Measurements from ENCODE around the gene THRB.

THRB gene

DNA sequence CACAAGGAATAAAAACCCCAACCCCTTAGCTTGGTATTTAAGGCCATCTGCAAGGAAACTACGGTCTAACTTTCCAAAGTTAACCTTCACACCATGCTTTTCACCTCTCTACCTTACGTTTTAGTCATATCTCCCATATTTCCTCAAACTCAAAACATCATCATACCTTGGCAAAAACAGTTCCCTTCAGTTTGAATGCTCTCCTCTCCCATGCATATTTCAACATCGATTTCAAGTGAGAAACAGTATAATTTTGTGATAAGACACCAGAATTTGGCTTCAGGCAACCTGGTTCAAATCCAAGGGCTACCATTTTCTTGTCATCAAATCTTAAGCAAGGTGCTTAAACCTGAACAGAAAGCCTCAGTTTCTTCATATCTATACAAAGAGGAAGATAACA, 108.2 kb downstream of the THRB start:
- H3K4me3 ChIP-seq (replicated peaks; ENCODE audit: low read depth, low read length): no peak overlapping the region
- TF ChIP-seq, protein P1, sequence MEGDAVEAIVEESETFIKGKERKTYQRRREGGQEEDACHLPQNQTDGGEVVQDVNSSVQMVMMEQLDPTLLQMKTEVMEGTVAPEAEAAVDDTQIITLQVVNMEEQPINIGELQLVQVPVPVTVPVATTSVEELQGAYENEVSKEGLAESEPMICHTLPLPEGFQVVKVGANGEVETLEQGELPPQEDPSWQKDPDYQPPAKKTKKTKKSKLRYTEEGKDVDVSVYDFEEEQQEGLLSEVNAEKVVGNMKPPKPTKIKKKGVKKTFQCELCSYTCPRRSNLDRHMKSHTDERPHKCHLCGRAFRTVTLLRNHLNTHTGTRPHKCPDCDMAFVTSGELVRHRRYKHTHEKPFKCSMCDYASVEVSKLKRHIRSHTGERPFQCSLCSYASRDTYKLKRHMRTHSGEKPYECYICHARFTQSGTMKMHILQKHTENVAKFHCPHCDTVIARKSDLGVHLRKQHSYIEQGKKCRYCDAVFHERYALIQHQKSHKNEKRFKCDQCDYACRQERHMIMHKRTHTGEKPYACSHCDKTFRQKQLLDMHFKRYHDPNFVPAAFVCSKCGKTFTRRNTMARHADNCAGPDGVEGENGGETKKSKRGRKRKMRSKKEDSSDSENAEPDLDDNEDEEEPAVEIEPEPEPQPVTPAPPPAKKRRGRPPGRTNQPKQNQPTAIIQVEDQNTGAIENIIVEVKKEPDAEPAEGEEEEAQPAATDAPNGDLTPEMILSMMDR (IDR thresholded peaks at IDR 0.05; ENCODE audit: low read length, missing control alignments): no peak
- no peak for DNase-seq (ENCODE audit: low read depth)

DNA sequence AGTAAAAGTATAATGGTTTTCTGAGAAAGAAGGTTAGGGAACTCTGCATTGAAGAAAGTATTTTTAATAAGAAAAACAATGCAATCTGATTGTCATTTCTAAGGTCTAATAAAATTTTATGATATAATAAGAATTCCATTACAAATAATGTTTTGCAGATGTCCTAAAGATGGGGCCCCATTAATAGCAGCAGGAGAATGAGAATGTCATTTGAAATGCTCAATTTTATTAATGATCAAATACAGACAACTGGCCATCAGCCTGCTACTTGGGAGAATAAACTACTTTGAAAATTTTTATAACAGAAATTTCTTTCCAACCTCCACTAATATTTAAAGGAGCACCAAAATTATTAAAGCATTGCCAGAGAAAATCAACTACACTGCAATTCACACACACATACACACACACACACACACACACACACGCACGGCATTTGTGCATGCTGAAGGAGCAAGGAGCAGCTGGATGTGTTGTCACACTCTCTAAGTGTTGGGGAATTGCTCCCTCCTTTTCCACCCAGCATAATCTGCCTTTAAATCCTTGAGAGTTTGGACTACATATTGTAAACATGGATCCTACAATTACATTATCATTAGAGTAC, 109.5 kb downstream of the THRB start:
- TF ChIP-seq, protein P1 (IDR thresholded peaks at IDR 0.05; ENCODE audit: low read length, missing control alignments): no peak
- DNase-seq (ENCODE audit: low read depth): no peak
- no peak overlapping the region for H3K4me3 ChIP-seq (replicated peaks; ENCODE audit: low read depth, low read length)

DNA sequence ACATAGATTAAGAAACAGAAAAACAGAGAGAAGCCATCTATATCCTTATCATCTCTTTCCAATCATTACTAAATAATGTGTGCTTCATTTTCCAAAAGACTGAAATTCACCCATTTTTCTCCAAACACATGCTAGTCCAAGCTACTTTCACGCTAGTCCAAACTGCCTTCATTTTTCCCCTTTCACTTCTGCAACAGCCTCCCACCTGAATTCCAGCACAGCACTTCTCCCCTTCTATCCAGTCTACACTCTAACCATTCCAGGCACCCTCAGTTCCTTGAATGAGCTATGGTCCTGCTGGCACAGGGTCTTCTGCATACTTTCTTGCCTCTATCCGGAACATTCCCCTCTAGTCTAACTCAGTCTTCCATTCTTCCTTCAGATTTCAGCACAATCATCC, 112.0 kb downstream of the THRB start:
- H3K4me3 ChIP-seq (replicated peaks; ENCODE audit: low read depth, low read length): no peak overlapping the region
- no peak for DNase-seq (ENCODE audit: low read depth)
- TF ChIP-seq, protein P1 (IDR thresholded peaks at IDR 0.05; ENCODE audit: low read length, missing control alignments): no peak

DNA sequence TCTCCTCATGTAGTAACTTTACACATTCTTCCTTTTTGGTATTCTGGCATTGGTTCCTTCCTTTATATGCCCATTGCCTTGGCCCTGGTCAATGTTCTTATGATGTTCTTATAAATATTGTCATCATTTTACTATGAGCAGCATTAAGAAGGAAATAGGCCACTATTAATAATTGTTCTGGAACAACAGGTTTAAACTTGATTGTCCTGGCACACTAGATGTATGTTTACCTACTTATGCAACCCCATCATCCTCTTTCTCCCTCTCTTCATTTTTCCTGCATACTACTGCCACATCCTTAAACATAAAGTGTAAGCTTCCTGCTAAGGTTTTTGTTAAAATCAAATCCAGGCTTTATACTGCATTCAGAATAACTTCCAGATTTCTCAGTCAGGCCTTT, 114.7 kb downstream of the THRB start:
- TF ChIP-seq, protein P1 (IDR thresholded peaks at IDR 0.05; ENCODE audit: low read length, missing control alignments): no peak
- no peak overlapping the region for H3K4me3 ChIP-seq (replicated peaks; ENCODE audit: low read depth, low read length)
- no peak for DNase-seq (ENCODE audit: low read depth)

DNA sequence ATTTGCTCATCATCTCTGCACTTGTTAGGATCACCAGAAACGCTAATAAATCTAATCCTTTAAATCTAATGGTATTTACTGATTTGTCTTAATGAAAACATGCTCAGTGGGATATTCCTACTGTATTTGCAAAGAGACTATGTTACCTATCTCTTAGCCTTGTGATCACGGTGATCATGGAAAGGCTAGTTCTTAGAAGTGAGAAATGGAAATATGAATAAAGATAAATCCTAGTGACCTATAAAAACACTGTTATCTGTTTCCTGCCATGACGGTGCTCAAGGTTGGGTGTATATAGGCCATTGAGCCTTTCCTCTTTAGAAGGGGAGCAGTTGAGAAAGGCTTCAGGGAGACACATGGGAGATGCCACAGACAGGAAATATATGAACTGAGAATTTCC, 116.3 kb downstream of the THRB start:
- TF ChIP-seq, protein P1 (IDR thresholded peaks at IDR 0.05; ENCODE audit: low read length, missing control alignments): no peak
- DNase-seq (ENCODE audit: low read depth): no peak
- no peak overlapping the region for H3K4me3 ChIP-seq (replicated peaks; ENCODE audit: low read depth, low read length)

DNA sequence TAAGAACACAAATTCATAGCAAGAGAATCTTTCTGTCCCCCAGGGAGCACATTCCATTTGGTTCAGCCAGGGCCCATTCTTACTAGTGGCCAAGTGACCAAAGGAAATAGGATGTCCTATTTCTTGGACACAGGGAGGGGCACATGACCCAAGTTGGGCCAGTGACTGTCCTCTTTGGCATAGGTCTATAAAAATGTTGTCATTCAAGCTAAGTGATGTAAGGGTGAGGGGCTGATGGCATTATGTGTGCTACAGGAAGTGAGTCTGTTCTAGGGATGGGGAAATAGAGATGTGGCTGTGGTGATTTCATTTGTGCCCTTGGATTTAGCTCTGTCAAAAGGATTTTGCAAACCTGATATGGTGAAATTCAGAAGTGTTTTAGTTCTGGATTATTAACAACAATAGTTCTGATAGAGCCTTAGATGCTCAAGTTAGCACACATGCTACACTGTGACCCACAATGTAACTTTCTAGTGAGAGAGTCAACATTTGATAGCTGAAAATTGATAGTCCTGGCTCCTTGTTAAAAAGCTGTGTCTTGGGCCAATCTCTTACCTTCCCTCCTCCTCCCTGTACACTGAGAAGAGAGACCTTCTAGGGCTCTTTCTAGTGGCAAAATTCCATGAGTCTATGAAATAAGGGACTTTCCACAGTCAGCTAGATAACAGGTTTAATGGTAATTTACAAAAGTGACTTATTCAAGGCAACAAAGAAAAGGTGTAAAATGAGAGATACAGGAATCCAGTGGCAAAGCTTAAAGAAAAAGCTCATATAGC, 117.2 kb downstream of the THRB start:
- no peak overlapping the region for H3K4me3 ChIP-seq (replicated peaks; ENCODE audit: low read depth, low read length)
- peak; percentile 25 for DNase-seq (ENCODE audit: low read depth)
- TF ChIP-seq, protein P1 (IDR thresholded peaks at IDR 0.05; ENCODE audit: low read length, missing control alignments): no peak

Measured in fibroblast of pulmonary artery (primary cell).